Stimulated activated CD4-positive, alpha-beta T cell treated with anti-CD3 and anti-CD28 coated beads, Interleukin-1b, Interleukin-23, amount 100 ng/mL, for 1 hour (primary cell): Measurements from ENCODE around the gene PRICKLE2.

Experiments used
- DNase-seq, 2 donors: peaks; one replicate each; pipeline ENCODE4 v3.0.0-alpha.2; 2020; ENCODE audit warnings: low read depth in 2 of 2

PRICKLE2 gene

GRCh38 chr3:64157150-64158035, 67.9 kb downstream of the PRICKLE2 start:
- DNase-seq: no peak

GRCh38 chr3:64155328-64155727, 69.9 kb downstream of the PRICKLE2 start:
- DNase-seq: no peak

GRCh38 chr3:64152676-64153466, 72.4 kb downstream of the PRICKLE2 start:
- DNase-seq: no peak

- DNase-seq: no peak
These were observed 73.2 kb downstream of the PRICKLE2 start for GRCh38 chr3:64152086-64152485.

- DNase-seq: no peak
These were observed 73.9 kb downstream of the PRICKLE2 start for GRCh38 chr3:64151342-64151871.

- DNase-seq: no peak
These were observed 74.6 kb downstream of the PRICKLE2 start for GRCh38 chr3:64150623-64151207.

- no peak for DNase-seq
These were observed 75.4 kb downstream of the PRICKLE2 start for GRCh38 chr3:64149886-64150285.

- DNase-seq: no peak
These were observed 76.2 kb downstream of the PRICKLE2 start for GRCh38 chr3:64148955-64149653.

- no peak for DNase-seq
These were observed 78.1 kb downstream of the PRICKLE2 start for GRCh38 chr3:64147211-64147610.

- DNase-seq: no peak
These were observed 79.8 kb downstream of the PRICKLE2 start for GRCh38 chr3:64145438-64145837.

- DNase-seq: no peak
These were observed 80.9 kb downstream of the PRICKLE2 start for GRCh38 chr3:64144241-64144900.

- DNase-seq: no peak
These were observed 81.7 kb downstream of the PRICKLE2 start for GRCh38 chr3:64143409-64144130.

GRCh38 chr3:64141476-64141875, 83.8 kb downstream of the PRICKLE2 start:
- no peak for DNase-seq

GRCh38 chr3:64140651-64141050, 84.6 kb downstream of the PRICKLE2 start:
- DNase-seq: no peak

- no peak for DNase-seq
These were observed 86.5 kb downstream of the PRICKLE2 start for GRCh38 chr3:64138656-64139375.

- no peak for DNase-seq
These were observed 87.2 kb downstream of the PRICKLE2 start for GRCh38 chr3:64138046-64138445.

- no peak for DNase-seq
These were observed 90.4 kb downstream of the PRICKLE2 start for GRCh38 chr3:64134882-64135281.

GRCh38 chr3:64133987-64134386, 91.3 kb downstream of the PRICKLE2 start:
- no peak for DNase-seq

- no peak for DNase-seq
These were observed 92.0 kb downstream of the PRICKLE2 start for GRCh38 chr3:64133272-64133671.
